ENCODE measurements around the gene LTB4R2.

The LTB4R2 gene

GRCh38 chr14:24299255-24300191, 10.4 kb upstream of the LTB4R2 start, which contains the start of the genes DHRS1 and NOP9:
DHRS1 (minus strand) TSS chr14:24299780; CDS start chr14:24299106, 674 bp downstream.
NOP9 (plus strand) TSS chr14:24299850; CDS start chr14:24299955, 105 bp downstream.
- peak; percentile 96 for DNase-seq (ENCODE audit: low spot score)

GRCh38 chr14:24300326-24300980, 9.5 kb upstream of the LTB4R2 start:
- no peak for DNase-seq (ENCODE audit: low spot score)

DNA sequence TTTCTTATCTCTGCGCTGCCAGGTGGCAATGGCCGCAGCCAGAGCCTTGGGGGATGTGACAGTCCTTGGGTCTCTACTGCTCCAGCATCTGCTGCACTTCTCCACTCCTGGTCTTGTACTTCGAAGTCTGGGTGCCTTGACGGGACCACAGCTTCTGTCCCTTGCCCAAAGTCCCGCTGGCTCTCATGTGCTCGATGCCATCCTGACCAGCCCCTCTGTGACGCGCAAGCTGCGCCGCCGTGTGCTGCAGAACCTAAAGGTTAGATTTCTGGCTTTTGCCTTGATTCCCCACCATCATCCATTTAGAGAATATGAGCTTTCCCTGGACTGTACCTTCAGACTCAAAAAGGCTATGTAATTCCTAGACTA, 5.9 kb upstream of the LTB4R2 start:
- no peak for DNase-seq (ENCODE audit: low spot score)

DNA sequence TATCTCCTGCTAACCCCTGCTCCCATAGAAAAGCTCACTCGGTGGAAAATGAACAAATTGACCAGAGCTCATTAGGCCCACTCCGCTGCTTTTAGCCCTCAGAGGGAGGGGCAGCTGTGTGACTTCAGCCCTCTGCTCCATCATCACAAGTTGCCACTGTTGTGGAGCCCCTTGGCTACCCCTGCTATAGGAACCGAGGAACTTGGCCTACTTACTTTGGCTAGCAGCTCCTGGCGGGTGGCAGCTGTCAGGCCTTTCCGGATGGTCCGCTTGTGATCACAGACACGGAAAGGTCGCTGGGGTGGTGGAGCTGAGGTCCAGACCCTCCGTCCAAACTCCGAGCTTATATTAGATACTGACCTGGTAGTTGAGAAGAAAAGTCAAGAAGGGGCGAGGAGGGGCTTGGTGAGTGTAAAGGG, 2.8 kb upstream of the LTB4R2 start:
- DNase-seq (ENCODE audit: low spot score), result no peak

DNA sequence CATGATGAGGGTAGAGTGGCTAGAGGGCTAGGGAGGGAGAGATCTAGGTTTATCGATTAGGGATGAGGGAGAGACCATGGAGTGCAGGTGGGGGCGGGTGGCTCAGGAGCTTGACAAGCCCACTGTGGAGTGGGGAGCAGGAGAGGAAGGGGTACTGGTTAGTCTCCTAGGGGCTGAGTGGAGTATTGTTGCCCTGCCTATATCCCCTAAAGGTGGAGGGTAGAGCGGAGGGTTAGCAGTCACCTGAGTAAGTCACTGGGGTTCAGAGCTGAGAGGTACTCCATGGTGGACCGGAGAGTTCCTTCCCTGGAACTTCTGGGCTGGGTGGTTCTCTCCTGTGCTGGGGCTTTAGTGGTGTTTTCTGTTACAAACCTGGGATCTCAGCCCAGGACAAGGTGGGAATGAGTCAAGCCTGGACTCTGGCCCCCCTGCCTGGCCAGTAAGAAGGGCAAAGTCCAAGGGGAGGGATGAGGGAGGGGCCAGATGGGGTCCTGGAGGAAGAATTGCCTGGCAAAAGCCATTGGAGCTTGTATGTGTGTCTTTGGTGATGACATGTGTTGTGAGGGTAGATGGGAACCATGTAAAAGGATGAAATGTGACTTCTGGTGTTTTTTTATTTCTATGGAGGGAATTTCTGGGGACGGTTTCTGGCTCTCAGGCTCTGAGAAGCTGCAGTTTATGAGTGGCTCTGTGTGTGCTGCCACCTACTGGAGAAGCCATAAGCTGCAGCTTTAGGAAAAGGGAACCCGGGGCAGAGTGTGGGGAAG, 2.2 kb upstream of the LTB4R2 start, which contains the start of gene CIDEB:
CIDEB (minus strand) TSS at position 403 of the 767 bp plus-strand sequence; CDS start at position 284, 119 bp downstream.
- DNase-seq (ENCODE audit: low spot score), result peak; percentile 67

DNA sequence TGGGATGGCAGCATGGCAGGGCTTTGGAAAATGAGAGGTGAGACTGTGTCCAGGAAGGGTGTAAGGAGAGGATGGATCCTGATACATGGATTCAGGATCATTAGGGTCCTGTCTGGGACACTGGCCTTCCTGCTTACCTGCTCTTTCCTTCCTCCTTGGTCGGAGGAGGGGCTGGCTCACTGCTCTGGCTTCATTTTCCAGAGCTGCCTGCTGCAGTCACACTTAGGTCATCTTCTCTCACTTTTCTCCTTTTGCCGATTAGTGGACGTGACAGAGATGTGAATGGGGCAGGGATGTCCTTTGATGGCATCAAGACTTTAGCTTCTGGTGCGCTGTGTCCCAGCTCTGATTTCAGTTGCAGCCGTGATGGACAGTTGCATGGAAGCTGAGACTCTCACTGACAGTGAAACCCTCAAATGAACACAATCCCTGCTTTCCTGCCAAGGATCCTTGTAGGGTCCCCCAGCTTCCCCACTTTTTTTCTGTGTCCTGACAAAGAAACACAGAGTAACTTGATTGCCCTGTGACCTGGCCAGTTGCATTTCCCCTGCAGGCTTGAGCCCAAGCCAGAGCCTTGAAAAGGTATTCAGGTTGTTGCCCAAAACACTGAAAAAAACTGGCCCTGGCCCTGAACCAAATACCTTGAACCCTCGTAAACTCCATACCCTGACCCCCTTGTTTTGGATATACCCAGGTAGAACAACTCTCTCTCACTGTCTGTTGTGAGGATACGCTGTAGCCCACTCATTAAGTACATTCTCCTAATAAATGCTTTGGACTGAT, 1.4 kb upstream of the LTB4R2 start:
- no peak for DNase-seq (ENCODE audit: low spot score)

GRCh38 chr14:24310265-24310645, 315 bp downstream of the LTB4R2 start:
- no peak for DNase-seq (ENCODE audit: low spot score)

DNA sequence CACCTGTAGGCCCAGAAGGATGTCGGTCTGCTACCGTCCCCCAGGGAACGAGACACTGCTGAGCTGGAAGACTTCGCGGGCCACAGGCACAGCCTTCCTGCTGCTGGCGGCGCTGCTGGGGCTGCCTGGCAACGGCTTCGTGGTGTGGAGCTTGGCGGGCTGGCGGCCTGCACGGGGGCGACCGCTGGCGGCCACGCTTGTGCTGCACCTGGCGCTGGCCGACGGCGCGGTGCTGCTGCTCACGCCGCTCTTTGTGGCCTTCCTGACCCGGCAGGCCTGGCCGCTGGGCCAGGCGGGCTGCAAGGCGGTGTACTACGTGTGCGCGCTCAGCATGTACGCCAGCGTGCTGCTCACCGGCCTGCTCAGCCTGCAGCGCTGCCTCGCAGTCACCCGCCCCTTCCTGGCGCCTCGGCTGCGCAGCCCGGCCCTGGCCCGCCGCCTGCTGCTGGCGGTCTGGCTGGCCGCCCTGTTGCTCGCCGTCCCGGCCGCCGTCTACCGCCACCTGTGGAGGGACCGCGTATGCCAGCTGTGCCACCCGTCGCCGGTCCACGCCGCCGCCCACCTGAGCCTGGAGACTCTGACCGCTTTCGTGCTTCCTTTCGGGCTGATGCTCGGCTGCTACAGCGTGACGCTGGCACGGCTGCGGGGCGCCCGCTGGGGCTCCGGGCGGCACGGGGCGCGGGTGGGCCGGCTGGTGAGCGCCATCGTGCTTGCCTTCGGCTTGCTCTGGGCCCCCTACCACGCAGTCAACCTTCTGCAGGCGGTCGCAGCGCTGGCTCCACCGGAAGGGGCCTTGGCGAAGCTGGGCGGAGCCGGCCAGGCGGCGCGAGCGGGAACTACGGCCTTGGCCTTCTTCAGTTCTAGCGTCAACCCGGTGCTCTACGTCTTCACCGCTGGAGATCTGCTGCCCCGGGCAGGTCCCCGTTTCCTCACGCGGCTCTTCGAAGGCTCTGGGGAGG, 985 bp downstream of the LTB4R2 start, which contains the start of gene LTB4R:
LTB4R (plus strand) TSS at position 857 of the 959 bp plus-strand sequence. CDS start 4,150 bp downstream, outside the sequence.
- no peak for DNase-seq (ENCODE audit: low spot score)

DNA sequence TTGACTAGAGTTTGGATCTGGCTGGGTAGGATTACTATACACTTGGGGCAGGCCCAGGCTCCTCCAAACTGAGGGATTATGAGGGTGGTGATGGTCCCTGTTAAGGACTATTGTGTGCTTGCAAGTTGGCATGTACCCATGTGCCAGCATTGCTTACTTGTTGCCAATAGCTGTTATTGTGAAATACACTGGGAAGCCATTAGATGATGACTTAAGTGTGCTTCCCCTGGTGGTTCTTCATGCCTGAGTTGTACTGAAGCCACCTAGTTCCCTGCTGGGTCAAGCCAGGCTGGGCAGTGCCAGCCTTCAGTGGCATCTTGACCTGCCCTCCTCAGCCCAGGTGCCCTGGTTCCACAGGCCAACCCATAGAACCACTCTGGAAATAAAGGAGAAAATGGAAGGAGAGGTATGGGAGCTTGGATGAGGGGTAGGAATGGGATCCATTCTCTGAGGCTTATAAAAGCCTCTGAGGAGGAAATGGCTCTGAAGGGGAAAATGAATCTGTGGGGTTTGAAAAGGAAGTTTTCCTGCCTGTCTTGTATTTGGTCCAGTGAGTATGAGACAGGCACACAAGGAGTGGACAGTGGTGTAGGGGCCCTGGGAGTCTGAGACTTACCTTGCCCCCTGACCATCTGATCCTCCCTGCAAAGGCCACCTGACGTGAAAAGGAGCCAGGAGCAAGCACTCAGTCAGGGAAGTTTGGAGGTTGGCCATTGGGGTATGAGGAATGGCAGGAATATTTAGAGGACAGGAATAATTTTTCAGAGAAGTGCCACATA, 2.1 kb downstream of the LTB4R2 start:
- DNase-seq (ENCODE audit: low spot score), result no peak

- DNase-seq (ENCODE audit: low spot score), result no peak
Measured at GRCh38 chr14:24312736-24313507, 3.0 kb downstream of the LTB4R2 start.

DNA sequence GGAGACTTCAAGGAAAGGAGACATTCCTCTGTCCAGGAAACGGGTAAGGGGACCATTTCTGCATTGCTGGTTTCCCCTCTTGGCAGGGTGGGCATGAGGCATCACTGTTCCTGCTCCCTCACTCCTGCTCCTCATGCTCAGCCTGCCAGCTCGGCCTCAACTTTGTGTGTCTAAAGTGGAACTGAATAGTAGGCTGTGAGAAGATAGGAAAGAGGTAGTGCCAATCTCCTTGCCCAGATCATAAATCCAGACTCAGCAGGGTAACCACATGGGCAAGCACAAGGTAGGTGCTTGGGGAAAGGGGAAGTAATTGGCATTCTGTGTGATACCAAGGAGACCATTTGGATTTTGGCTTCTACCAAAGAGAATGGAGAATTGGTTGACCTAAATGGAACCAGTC, 4.0 kb downstream of the LTB4R2 start:
- no peak for DNase-seq (ENCODE audit: low spot score)

GRCh38 chr14:24314377-24315193, 4.6 kb downstream of the LTB4R2 start:
- no peak for DNase-seq (ENCODE audit: low spot score)

- no peak for DNase-seq (ENCODE audit: low spot score)
Measured at GRCh38 chr14:24315243-24315806, 5.4 kb downstream of the LTB4R2 start.

- DNase-seq (ENCODE audit: low spot score), result peak; percentile 59
Measured at GRCh38 chr14:24315807-24316596, 6.1 kb downstream of the LTB4R2 start.

DNA sequence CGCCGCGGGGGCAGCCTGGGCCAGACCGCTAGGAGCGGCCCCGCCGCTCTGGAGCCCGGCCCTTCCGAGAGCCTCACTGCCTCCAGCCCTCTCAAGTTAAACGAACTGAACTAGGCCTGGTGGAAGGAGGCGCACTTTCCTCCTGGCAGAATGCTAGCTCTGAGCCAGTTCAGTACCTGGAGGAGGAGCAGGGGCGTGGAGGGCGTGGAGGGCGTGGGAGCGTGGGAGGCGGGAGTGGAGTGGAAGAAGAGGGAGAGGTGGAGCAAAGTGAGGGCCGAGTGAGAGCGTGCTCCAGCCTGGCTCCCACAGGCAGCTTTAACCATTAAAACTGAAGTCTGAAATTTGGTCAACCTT, 6.6 kb downstream of the LTB4R2 start:
- DNase-seq (ENCODE audit: low spot score), result no peak

GRCh38 chr14:24317141-24317928, 7.4 kb downstream of the LTB4R2 start:
- DNase-seq (ENCODE audit: low spot score), result no peak
